Cerebellar cortex (tissue), 1 donor: ENCODE measurements around the gene CHST3.

Experiments used
- DNase-seq: peaks from one replicate; pipeline ENCODE4 v3.0.0-alpha.2; 2015; ENCODE audit warnings: low spot score

CHST3 gene

GRCh38 chr10:72011468-72011867 is 47.3 kb downstream of the CHST3 start:
- DNase-seq: no peak

- no peak for DNase-seq
Observed at GRCh38 chr10:72011976-72012512, 47.8 kb downstream of the CHST3 start.

- DNase-seq: peak; percentile 53
Observed at GRCh38 chr10:72012796-72013195, 48.6 kb downstream of the CHST3 start.

DNA sequence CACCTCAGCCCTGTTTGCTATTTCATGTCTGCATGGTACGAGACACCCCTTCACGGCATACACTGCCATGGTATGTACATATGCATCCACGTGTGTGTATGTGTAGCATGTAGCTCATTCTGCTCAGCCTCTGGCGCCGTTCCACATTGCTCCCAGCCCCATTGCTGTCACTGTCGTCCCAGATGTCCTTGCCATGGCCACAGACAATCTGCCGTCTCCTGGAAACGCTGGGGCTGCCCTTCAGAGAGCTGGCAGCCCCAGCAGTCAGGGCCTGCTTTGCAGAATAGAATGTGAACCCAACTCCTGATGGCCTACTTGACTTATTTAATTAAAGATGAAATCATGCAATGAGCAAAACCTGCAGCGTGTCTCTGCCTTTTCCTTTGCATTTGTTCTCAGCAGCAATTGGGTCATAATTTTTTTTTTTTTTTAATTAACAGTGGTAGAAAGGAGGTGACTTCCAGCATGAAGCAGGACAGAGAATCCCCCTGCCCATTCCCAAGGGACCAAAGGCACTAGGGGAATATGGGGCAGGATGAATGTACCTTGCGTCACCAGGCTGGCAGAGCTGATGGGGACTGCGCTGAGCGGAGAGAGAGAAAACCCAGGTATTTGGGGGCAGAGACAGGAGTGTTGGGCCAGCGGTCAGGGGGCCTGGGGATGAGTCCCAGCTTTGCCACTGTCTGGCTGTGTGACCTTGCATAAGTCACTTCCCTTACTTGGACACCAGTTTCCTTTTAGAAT is 49.2 kb downstream of the CHST3 start:
- DNase-seq: peak; percentile 79

DNA sequence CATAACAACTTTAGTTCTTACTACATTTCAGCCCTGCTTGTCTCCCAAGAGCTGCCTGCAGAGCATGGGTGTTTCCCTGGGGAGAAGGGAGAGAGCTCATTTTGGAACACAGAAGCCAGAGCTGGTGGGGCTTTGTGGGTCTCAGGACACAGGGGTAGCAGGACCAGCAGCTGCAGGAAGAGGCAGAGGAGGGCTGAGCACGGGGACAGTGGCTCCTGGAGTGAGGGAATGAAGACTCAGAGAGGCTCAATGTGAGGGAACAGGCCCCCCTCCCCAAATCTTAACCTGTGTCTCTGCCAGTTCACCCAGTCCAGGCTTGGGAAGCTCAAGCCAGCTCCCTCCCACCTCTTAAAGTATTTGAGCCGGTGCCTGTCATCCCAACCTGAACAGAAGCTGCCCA is 50.0 kb downstream of the CHST3 start:
- no peak for DNase-seq

DNA sequence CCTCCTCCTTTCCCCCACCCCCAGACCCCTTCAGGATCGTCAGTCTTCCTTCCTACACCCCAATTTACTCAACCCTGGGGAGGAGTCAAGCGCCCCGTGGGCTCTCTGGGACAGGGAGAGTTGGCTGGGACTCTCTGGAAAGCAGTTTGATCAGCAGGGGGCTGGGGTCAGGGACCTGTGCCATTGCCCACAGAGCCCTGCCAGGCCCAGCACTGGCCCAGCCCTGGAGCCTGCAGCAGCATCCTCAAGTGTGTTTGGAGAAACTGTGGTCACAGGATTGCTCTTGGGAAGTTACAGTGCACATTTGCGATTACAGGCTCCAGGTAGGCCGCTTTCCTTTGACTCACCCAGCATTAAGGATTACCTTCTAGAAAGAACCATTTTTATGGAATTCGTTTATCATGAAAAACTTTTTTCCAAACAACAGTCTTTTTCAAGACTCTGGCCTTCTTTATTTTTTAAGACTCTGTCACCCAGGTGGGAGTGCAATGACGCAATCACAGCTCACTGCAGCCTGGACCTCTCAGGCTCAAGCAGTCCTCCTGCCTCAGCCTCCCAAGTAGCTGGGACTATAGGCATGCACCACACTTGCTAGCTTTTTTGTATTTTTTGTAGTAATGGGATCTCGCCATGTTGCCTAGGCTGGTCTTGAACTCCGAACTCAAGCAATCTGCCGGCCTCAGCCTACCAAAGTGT is 50.7 kb downstream of the CHST3 start:
- DNase-seq: no peak

DNA sequence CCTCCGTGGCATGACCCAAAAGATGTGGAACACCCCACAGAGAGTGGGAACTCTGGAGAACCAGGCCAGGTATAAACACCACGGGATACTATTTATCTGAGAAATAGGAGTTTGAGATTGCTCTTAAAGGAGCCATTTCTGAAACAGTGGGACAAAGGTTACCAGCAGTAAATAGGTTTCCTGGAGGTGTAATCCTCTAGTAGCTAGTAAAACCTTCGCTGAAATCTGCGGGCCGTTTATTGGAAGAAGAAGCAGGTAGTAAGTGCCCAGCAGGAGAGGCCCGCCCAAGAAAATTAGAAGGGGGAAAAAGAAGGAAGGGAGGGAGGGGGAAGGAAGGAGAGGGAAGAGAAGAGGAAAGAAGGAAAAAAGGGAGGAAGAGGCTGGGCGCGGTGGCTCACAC is 51.6 kb downstream of the CHST3 start:
- DNase-seq: no peak

- no peak for DNase-seq
Observed at GRCh38 chr10:72016608-72017300, 52.6 kb downstream of the CHST3 start.

DNA sequence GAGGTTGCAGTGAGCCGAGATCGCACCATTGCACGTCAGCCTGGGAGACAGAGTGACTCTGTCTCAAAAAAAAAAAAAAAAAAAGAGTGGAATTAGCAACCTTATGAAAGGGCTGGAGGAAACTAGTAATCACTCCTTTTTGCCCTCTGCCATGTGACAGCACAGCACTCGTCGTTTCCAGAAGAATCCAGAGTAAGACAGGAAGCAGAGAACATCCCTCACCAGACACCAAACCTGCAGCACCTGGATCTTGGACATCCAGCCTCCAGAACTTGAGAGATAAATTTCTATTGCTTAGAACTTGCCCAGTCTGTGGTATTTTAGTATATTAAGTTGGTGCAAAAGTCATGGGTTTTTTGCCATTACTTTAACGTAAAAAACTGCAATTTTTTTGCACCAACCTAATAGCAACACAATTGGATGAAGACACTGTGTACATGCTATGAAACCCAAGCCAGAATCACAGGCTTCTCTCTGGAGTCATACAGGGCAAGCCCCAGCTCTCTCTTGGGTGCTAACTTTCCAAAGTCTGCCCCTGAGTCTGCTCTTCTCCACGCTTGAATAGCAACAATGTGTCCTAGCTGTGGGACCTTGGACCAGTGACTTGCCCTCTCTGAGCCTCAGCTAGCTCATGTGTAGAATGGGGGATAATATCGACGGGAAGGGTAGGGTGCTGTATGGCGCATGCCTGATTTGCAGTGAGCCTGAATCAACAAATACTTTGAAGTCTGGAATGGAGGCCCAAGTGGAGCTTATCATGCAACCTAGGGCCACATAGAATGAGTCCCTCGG is 55.1 kb downstream of the CHST3 start:
- no peak for DNase-seq

- no peak for DNase-seq
Observed at GRCh38 chr10:72020914-72021809, 57.0 kb downstream of the CHST3 start.

GRCh38 chr10:72022228-72022627 is 58.0 kb downstream of the CHST3 start:
- DNase-seq: no peak

DNA sequence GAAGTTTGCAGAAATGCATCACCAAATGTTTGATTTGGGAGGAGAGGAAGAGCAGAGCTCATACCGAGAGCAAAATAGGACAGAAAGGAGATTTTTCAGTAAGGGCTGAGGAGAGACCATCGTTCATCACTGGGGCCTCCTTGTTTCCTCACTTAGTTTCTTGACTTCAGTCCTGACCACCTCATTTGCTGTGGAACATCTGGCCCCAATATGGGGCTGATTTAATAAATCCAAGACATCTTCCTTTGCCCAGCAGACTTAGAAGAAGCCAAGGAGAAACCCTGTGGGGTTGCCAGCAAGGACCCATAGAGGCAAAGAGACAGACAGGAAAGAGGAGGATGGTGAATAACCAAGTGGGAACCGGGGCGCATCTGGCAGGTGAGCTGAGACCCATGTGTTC is 60.4 kb downstream of the CHST3 start:
- no peak for DNase-seq

DNA sequence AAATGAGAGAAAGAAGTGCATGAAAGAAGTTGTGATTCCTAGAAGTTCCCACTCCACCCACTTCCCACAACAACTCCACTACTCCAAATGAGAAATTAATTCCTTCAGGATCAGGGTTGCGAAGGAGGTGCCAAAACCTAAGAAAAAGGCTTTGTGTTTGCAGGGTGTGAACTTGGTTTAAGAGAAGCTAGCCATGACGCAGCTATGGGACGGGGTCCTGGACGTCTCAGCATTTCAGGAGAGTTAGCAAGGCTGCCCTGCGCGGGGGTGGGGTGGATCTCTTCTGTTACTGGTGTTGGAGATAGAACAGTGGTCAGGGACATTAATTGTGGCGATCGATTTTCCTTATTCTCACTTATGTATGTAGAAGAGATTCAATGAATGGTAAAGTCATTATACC is 61.2 kb downstream of the CHST3 start:
- DNase-seq: no peak

DNA sequence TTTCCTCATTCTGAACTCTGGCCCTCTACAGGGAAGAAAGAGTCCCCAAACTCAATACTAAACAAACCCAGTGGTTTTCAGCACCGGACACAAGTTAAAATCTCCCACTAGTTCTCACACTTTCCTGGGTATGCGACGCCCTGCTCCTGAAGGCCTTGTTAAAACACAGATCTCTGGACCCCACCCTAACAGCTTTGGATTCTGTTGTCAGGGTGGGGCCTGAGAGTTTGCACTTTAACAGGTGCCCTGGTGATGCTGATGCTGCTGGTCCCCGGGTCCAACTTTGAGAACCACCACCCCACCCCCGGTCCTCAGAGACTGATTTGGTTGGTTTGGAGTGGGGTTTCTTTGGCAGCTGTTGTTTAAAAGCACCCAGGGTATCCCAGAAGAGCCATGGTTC is 61.6 kb downstream of the CHST3 start:
- no peak for DNase-seq

GRCh38 chr10:72026278-72027111 is 62.3 kb downstream of the CHST3 start:
- DNase-seq: no peak

DNA sequence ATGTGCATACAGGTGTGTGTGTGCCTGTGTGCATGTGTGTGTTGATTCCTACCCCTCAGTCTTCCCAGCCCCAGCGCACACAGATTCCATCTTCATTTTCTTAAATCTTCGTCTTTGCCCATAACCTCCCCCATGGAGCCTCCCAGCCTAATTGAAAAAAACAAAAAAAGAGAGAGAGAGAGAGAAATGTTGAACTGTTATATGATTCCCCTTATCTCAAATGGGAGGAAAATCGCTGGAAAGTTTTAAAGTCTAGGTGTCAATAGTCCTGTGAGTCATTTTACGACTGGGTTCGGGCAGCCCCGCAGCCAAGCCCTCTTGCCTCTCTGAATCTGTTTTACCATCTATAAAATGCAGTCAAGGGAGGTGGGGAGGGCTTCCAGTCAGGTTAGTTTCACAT is 63.3 kb downstream of the CHST3 start:
- DNase-seq: no peak

- DNase-seq: no peak
Observed at GRCh38 chr10:72029414-72029813, 65.2 kb downstream of the CHST3 start.

- no peak for DNase-seq
Observed at GRCh38 chr10:72030762-72031543, 66.8 kb downstream of the CHST3 start.

DNA sequence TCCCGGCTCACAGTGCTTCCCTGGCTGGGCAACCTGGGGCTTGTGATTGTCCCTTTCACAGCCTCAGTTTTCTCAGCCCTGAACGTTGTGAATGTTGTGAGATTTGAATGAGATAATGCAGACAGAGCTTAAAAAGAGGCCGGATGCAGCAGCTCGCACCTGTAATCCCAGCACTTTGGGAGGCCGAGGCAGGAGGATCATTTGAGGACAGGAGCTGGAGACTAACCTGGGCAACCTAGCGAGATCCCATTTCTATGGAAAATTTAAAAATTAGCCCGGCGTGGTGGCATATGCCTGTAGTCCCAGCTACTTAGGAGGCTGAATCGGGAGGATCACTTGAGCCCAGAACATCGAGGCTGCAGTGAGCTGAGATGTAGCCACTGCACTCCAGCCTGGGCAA is 67.5 kb downstream of the CHST3 start:
- DNase-seq: no peak
